WTC11 (cell line): ENCODE data around the gene ZNF532. TPM values are rescaled to one million over a fixed set of nuclear protein-coding genes. Genes with fewer than 3 reads are reported as not detected.

Experiments used
- ATAC-seq: fragments of 200-7000 bp; cut with Tn5 transposase; 2 replicates; pipeline ENCODE4 v1.10.0; 2021; ENCODE audit warnings: mild to moderate bottlenecking, moderate library complexity
- CTCF ChIA-PET: fragments of 300-600 bp; sonication (Branson Sonifier 250); formaldehyde crosslinking; loops from one replicate; lab custom pipeline; 2021; ENCODE audit warnings: antibody characterized with exemption; lab: Charles Lee
- POLR2A ChIA-PET: fragments of 350-600 bp; sonication (Branson Sonifier 250); formaldehyde crosslinking; loops from one replicate; lab custom pipeline; 2021; ENCODE audit warnings: antibody characterized with exemption; lab: Charles Lee
- DNase-seq: peaks from one replicate; pipeline ENCODE4 v3.0.0; 2021; ENCODE audit warnings: low spot score
- H3K27ac Mint-ChIP-seq: 2 replicates; pipeline ENCODE4 v1.8.0; 2021; ENCODE audit warnings: mixed read lengths
- H3K27me3 Mint-ChIP-seq: 2 replicates; pipeline ENCODE4 v1.8.0; 2021; ENCODE audit warnings: low read depth, mild to moderate bottlenecking, moderate library complexity, mixed read lengths
- H3K36me3 Mint-ChIP-seq: 2 replicates; pipeline ENCODE4 v1.8.0; 2021; ENCODE audit warnings: mixed read lengths
- H3K4me1 Mint-ChIP-seq: 2 replicates; pipeline ENCODE4 v1.8.0; 2022; ENCODE audit warnings: mixed read lengths
- H3K4me3 Mint-ChIP-seq: 2 replicates; pipeline ENCODE4 v1.8.0; 2021; ENCODE audit warnings: mild to moderate bottlenecking, moderate library complexity, mixed read lengths
- H3K9me3 Mint-ChIP-seq: 2 replicates; pipeline ENCODE4 v1.8.0; 2021; ENCODE audit warnings: mixed read lengths
- CBFB ChIP-seq: sonication (generic); formaldehyde crosslinking; IDR thresholded peaks from 2 replicates; pipeline ENCODE4 v1.8.1; 2022; ENCODE audit warnings: mild to moderate bottlenecking, low read depth, missing genetic modification reagents
- FOXK1 ChIP-seq: sonication (generic); formaldehyde crosslinking; IDR thresholded peaks from 2 replicates; pipeline ENCODE4 v1.8.0; 2022; ENCODE audit warnings: mild to moderate bottlenecking, moderate library complexity, missing genetic modification reagents
- NR1H2 ChIP-seq: sonication (generic); formaldehyde crosslinking; IDR thresholded peaks from 2 replicates; pipeline ENCODE4 v1.9.0; 2021; ENCODE audit warnings: mild to moderate bottlenecking, moderate library complexity, missing genetic modification reagents
- RELA ChIP-seq: sonication (generic); formaldehyde crosslinking; IDR thresholded peaks from 2 replicates; pipeline ENCODE4 v1.8.1; 2022; ENCODE audit warnings: missing genetic modification reagents, mild to moderate bottlenecking, borderline replicate concordance
- TEAD1 ChIP-seq: sonication (generic); formaldehyde crosslinking; IDR thresholded peaks from 2 replicates; pipeline ENCODE4 v1.8.0; 2022; ENCODE audit warnings: mild to moderate bottlenecking, missing genetic modification reagents
- ZNF121 ChIP-seq: sonication (generic); formaldehyde crosslinking; IDR thresholded peaks from 2 replicates; pipeline ENCODE4 v1.8.0; 2023; ENCODE audit warnings: missing genetic modification reagents
- ZNF423 ChIP-seq: fragments of 250-450 bp; sonication (Bioruptor Pico); IDR thresholded peaks from 2 replicates; pipeline ENCODE4 v2.1.2; 2022; ENCODE audit warnings: mild to moderate bottlenecking, moderate library complexity
- total RNA-seq: library from RNA; stranded (reverse); gene quantifications from 3 replicates; pipeline ENCODE4 v1.2.3, GENCODE V29; 2021
- TF ChIP-seq, protein P1 (sequence below): sonication (generic); formaldehyde crosslinking; IDR thresholded peaks from 2 replicates; pipeline ENCODE4 v1.8.1; 2023; ENCODE audit warnings: mild to moderate bottlenecking, missing genetic modification reagents, moderate library complexity
- TF ChIP-seq, protein P2 (sequence below): sonication (generic); formaldehyde crosslinking; IDR thresholded peaks from 2 replicates; pipeline ENCODE4 v1.8.1; 2023; ENCODE audit warnings: mild to moderate bottlenecking, missing genetic modification reagents, moderate library complexity
- TF ChIP-seq, protein P3 (sequence below): fragments of 250-450 bp; sonication (Bioruptor Pico); conservative IDR thresholded peaks from 2 replicates; pipeline ENCODE4 v1.9.0; 2021; ENCODE audit warnings: mild to moderate bottlenecking
- TF ChIP-seq, protein P4 (sequence below): sonication (generic); formaldehyde crosslinking; IDR thresholded peaks from 2 replicates; pipeline ENCODE4 v1.8.1; 2022; ENCODE audit warnings: missing genetic modification reagents, borderline replicate concordance
- TF ChIP-seq, protein P5 (sequence below): sonication (generic); formaldehyde crosslinking; conservative IDR thresholded peaks from 2 replicates; pipeline ENCODE4 v1.8.1; 2022; ENCODE audit warnings: mild to moderate bottlenecking, missing genetic modification reagents
- TF ChIP-seq, protein P6 (sequence below): fragments of 250-450 bp; sonication (Bioruptor Pico); IDR thresholded peaks from 2 replicates; pipeline ENCODE4 v2.1.2; 2022; ENCODE audit warnings: mild to moderate bottlenecking, moderate library complexity
- TF ChIP-seq, protein P7 (sequence below): sonication (generic); formaldehyde crosslinking; IDR thresholded peaks from 2 replicates; pipeline ENCODE4 v1.8.0; 2023; ENCODE audit warnings: missing genetic modification reagents
- TF ChIP-seq, protein P8 (sequence below): fragments of 250-450 bp; sonication (Bioruptor Pico); IDR thresholded peaks from 2 replicates; pipeline ENCODE4 v1.9.0; 2021; ENCODE audit warnings: moderate library complexity, mild to moderate bottlenecking, inconsistent platforms, borderline replicate concordance
- TF ChIP-seq, protein P9 (sequence below): sonication (generic); formaldehyde crosslinking; IDR thresholded peaks from 2 replicates; pipeline ENCODE4 v1.8.1; 2023; ENCODE audit warnings: mild to moderate bottlenecking, moderate library complexity, missing genetic modification reagents
- TF ChIP-seq, protein P10 (sequence below): sonication (generic); formaldehyde crosslinking; IDR thresholded peaks from 2 replicates; pipeline ENCODE4 v1.8.1; 2023; ENCODE audit warnings: mild to moderate bottlenecking, missing genetic modification reagents, borderline replicate concordance

The ZNF532 gene
- total RNA-seq, 1 experiment from 2014 or later = 171 TPM

DNA sequence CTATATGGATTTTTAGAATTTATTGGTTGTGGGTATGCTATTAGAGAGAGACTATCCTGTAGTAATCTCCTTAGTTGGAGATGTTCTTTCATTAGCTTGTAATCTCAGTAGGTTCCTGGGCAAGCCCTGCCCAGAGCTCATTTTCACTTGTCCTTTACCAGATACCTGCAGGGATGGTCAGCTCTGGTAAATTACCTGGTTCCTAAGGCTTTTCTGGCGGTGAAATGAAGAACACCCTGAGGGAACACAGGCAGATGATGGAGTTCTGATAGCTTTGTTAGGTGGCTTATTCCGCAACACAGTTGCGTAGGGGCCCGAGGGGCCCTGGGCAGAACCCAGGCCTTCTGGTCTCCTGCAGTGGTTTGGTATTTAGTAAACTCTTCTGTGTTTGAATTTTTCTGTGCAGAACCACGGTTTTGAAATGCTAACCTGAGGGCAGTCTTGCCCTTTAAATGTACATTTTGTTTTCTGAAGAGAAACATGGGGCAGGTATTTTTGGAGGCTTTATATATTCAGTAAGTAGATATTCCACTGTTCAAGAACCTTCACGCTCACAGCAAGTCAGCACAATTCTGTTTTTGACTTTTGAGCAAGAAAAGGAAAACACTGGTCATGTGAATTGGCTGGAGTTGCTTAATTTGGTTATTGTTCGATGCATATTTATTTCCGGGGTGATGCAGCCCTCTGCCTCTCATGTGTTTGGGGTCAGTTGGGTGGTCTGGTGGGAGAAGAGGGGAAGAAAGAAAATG, 22.4 kb downstream of the ZNF532 start:
- Mint-ChIP-seq H3K4me3 (no peak overlapping the region), H3K4me1 (peaks cover 54% of the 10 kb centered on the region), H3K9me3 (no peaks in the 10 kb centered on the region), H3K27me3 (no peaks in the 10 kb centered on the region), H3K36me3 (peaks cover 46% of the 10 kb centered on the region), H3K27ac (peak overlapping the region; percentile 75)
- DNase-seq = no peak
- ChIA-PET POLR2A (interaction anchor here (1.1 kb wide), 1 partner anchor 21 kb away, joined by 3 read pairs; no protein-coding TSS in a partner anchor), CTCF (no interaction called here)
- no peak for TF ChIP-seq RELA
- ATAC-seq = no peak

DNA sequence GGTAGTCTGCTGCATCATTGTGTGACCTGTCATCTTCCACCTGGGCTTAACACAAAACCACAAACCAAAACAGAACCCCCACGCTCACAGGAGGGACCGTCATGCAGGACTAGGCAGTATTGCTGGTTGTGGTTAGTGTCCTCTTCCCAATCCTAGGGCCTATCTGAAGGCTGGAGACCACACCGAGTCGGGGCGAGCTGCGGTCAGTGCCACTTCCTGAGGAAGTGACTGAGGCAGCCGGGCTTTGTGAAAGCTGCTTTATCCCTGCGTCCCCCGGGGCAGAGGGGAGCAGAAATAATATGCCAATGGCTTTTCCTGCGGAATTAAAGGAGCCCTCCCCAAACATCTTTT, 22.9 kb downstream of the ZNF532 start:
- POLR2A ChIA-PET = interaction anchor here (1.1 kb wide), 1 partner anchor 21 kb away, joined by 3 read pairs; no protein-coding TSS in a partner anchor
- Mint-ChIP-seq H3K27me3 (no peaks in the 10 kb centered on the region), H3K27ac (peak overlapping the region; percentile 75)
- CTCF ChIA-PET = interaction anchor here (0.6 kb wide), 1 partner anchor 43 kb away, joined by 5 read pairs; no protein-coding TSS in a partner anchor
- no peak for TF ChIP-seq CBFB (CRISPR knock-in tag)
- no peak for TF ChIP-seq NR1H2 (CRISPR knock-in tag)
- TF ChIP-seq ZNF423 (CRISPR knock-in tag) = no peak
- TF ChIP-seq, protein P1, sequence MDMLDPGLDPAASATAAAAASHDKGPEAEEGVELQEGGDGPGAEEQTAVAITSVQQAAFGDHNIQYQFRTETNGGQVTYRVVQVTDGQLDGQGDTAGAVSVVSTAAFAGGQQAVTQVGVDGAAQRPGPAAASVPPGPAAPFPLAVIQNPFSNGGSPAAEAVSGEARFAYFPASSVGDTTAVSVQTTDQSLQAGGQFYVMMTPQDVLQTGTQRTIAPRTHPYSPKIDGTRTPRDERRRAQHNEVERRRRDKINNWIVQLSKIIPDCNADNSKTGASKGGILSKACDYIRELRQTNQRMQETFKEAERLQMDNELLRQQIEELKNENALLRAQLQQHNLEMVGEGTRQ = no peak
- TF ChIP-seq, protein P2, sequence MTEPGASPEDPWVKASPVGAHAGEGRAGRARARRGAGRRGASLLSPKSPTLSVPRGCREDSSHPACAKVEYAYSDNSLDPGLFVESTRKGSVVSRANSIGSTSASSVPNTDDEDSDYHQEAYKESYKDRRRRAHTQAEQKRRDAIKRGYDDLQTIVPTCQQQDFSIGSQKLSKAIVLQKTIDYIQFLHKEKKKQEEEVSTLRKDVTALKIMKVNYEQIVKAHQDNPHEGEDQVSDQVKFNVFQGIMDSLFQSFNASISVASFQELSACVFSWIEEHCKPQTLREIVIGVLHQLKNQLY (CRISPR knock-in tag) = no peak
- TF ChIP-seq FOXK1 (CRISPR knock-in tag) = no peak
- no peak for TF ChIP-seq TEAD1 (CRISPR knock-in tag)
- TF ChIP-seq, protein P3, sequence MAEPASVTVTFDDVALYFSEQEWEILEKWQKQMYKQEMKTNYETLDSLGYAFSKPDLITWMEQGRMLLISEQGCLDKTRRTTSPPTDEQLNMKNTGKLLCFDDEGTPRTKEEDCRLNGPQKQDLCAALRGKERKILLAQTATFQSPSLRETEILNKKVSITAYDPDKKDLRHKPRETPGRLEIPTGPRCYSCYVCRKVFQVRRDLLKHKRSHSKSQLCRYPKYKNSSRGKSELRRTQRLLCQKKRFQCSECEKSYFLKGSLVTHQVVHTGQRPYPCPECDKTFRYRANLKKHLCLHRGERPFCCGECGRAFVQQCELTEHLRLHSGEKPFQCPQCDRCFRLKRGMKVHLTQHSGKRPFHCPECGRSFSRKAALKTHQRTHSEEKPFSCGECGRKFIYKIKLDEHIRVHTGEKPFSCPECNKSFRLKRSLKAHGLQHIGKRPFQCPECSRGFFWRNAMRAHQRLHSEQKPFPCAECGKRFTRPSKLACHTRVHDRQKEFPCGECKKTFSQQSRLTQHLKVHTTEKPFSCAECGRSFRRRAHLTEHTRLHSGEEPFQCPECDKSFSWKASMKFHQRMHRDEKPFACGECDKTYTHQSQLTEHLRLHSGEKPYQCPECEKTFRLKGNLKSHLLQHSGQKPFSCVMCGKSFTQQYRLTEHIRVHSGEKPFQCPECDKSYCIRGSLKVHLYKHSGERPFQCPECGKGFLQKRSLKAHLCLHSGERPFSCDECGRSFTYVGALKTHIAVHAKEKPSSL (CRISPR knock-in tag) = no peak
- no peak for TF ChIP-seq ZNF121 (CRISPR knock-in tag)
- TF ChIP-seq, protein P4, sequence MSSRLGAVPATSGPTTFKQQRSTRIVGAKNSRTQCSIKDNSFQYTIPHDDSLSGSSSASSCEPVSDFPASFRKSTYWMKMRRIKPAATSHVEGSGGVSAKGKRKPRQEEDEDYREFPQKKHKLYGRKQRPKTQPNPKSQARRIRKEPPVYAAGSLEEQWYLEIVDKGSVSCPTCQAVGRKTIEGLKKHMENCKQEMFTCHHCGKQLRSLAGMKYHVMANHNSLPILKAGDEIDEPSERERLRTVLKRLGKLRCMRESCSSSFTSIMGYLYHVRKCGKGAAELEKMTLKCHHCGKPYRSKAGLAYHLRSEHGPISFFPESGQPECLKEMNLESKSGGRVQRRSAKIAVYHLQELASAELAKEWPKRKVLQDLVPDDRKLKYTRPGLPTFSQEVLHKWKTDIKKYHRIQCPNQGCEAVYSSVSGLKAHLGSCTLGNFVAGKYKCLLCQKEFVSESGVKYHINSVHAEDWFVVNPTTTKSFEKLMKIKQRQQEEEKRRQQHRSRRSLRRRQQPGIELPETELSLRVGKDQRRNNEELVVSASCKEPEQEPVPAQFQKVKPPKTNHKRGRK (CRISPR knock-in tag) = no peak
- TF ChIP-seq, protein P5, sequence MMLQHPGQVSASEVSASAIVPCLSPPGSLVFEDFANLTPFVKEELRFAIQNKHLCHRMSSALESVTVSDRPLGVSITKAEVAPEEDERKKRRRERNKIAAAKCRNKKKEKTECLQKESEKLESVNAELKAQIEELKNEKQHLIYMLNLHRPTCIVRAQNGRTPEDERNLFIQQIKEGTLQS (CRISPR knock-in tag) = no peak
- TF ChIP-seq, protein P6, sequence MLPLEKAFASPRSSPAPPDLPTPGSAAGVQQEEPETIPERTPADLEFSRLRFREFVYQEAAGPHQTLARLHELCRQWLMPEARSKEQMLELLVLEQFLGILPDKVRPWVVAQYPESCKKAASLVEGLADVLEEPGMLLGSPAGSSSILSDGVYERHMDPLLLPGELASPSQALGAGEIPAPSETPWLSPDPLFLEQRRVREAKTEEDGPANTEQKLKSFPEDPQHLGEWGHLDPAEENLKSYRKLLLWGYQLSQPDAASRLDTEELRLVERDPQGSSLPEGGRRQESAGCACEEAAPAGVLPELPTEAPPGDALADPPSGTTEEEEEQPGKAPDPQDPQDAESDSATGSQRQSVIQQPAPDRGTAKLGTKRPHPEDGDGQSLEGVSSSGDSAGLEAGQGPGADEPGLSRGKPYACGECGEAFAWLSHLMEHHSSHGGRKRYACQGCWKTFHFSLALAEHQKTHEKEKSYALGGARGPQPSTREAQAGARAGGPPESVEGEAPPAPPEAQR (CRISPR knock-in tag) = no peak
- TF ChIP-seq, protein P7, sequence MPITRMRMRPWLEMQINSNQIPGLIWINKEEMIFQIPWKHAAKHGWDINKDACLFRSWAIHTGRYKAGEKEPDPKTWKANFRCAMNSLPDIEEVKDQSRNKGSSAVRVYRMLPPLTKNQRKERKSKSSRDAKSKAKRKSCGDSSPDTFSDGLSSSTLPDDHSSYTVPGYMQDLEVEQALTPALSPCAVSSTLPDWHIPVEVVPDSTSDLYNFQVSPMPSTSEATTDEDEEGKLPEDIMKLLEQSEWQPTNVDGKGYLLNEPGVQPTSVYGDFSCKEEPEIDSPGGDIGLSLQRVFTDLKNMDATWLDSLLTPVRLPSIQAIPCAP (CRISPR knock-in tag) = no peak
- TF ChIP-seq, protein P8, sequence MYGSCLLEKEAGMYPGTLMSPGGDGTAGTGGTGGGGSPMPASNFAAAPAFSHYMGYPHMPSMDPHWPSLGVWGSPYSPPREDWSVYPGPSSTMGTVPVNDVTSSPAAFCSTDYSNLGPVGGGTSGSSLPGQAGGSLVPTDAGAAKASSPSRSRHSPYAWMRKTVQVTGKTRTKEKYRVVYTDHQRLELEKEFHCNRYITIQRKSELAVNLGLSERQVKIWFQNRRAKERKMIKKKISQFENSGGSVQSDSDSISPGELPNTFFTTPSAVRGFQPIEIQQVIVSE = no peak
- TF ChIP-seq, protein P9, sequence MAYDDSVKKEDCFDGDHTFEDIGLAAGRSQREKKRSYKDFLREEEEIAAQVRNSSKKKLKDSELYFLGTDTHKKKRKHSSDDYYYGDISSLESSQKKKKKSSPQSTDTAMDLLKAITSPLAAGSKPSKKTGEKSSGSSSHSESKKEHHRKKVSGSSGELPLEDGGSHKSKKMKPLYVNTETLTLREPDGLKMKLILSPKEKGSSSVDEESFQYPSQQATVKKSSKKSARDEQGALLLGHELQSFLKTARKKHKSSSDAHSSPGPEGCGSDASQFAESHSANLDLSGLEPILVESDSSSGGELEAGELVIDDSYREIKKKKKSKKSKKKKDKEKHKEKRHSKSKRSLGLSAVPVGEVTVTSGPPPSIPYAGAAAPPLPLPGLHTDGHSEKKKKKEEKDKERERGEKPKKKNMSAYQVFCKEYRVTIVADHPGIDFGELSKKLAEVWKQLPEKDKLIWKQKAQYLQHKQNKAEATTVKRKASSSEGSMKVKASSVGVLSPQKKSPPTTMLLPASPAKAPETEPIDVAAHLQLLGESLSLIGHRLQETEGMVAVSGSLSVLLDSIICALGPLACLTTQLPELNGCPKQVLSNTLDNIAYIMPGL = no peak
- TF ChIP-seq, protein P10, sequence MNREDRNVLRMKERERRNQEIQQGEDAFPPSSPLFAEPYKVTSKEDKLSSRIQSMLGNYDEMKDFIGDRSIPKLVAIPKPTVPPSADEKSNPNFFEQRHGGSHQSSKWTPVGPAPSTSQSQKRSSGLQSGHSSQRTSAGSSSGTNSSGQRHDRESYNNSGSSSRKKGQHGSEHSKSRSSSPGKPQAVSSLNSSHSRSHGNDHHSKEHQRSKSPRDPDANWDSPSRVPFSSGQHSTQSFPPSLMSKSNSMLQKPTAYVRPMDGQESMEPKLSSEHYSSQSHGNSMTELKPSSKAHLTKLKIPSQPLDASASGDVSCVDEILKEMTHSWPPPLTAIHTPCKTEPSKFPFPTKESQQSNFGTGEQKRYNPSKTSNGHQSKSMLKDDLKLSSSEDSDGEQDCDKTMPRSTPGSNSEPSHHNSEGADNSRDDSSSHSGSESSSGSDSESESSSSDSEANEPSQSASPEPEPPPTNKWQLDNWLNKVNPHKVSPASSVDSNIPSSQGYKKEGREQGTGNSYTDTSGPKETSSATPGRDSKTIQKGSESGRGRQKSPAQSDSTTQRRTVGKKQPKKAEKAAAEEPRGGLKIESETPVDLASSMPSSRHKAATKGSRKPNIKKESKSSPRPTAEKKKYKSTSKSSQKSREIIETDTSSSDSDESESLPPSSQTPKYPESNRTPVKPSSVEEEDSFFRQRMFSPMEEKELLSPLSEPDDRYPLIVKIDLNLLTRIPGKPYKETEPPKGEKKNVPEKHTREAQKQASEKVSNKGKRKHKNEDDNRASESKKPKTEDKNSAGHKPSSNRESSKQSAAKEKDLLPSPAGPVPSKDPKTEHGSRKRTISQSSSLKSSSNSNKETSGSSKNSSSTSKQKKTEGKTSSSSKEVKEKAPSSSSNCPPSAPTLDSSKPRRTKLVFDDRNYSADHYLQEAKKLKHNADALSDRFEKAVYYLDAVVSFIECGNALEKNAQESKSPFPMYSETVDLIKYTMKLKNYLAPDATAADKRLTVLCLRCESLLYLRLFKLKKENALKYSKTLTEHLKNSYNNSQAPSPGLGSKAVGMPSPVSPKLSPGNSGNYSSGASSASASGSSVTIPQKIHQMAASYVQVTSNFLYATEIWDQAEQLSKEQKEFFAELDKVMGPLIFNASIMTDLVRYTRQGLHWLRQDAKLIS (CRISPR knock-in tag) = no peak
- TF ChIP-seq, all 79 proteins: peak for 0
- H3K9me3 Mint-ChIP-seq = no peaks in the 10 kb centered on the region
- peaks cover 46% of the 10 kb centered on the region for H3K36me3 Mint-ChIP-seq
- DNase-seq = no peak
- ATAC-seq = no peak
- no peak overlapping the region for H3K4me3 Mint-ChIP-seq
- peaks cover 55% of the 10 kb centered on the region for H3K4me1 Mint-ChIP-seq
